GM13977 (cell line): Measurements from ENCODE around the gene ITGA11.

Experiments
- DNase-seq: peaks from one replicate; pipeline ENCODE4 v3.0.0; 2012; ENCODE audit warnings: low spot score
- in situ Hi-C: fragments of 300-500 bp; cut with MboI; formaldehyde crosslinking; loops from one replicate; pipeline ENCODE4 v1.12.0; 2022; ENCODE audit warnings: low sequenced_read_pairs, low pct_unique_long_range_greater_than_20kb, mixed read lengths, inconsistent platforms; ENCODE audit not compliant: unreplicated experiment
- TF ChIP-seq, protein P1 (sequence below): IDR thresholded peaks from 2 replicates; pipeline ENCODE4 v1.5.1; 2012; ENCODE audit warnings: mild to moderate bottlenecking, control low read depth; ENCODE audit not compliant: insufficient read depth; ENCODE audit errors: extremely low read depth, missing control alignments

ITGA11 gene

DNA sequence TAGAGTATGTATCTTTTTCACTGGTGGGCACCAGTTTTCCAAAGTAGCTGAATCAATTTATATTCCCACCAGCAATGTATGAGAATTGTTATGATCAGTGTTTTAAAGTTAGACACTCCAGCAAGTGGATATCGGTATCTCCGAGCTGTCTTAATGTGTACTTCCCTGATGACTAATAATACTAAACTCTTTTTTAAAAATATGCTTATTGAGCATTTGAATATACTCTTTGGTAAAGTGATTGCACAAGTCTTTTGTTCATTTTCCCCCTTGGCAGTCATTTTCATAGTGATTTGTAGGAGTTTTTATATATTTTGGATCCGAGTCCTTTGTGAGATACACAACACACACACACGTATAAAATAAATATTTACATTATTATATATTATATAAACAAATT, 166.9 kb downstream of the ITGA11 start:
- TF ChIP-seq, protein P1, sequence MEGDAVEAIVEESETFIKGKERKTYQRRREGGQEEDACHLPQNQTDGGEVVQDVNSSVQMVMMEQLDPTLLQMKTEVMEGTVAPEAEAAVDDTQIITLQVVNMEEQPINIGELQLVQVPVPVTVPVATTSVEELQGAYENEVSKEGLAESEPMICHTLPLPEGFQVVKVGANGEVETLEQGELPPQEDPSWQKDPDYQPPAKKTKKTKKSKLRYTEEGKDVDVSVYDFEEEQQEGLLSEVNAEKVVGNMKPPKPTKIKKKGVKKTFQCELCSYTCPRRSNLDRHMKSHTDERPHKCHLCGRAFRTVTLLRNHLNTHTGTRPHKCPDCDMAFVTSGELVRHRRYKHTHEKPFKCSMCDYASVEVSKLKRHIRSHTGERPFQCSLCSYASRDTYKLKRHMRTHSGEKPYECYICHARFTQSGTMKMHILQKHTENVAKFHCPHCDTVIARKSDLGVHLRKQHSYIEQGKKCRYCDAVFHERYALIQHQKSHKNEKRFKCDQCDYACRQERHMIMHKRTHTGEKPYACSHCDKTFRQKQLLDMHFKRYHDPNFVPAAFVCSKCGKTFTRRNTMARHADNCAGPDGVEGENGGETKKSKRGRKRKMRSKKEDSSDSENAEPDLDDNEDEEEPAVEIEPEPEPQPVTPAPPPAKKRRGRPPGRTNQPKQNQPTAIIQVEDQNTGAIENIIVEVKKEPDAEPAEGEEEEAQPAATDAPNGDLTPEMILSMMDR = no peak
- in situ Hi-C loops = no loop called here
- no peak for DNase-seq

DNA sequence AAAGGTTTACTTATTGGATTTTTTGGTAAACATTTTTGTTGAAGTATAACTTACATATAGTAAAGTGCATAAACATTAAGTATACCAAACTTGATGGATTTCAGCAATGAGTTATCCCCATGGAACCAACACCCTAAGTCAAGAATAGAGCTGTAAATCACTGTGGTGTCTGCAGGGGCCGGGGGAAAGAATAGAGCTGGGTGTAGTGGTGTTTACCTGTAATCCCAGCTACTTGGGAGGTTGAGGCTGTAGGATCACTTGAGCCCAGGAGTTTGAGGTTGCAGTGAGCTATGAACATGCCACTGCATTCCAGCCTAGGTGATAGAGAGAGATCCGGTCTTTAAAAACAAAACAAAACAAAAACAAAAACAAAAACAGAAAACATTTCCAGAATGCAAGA, 167.7 kb downstream of the ITGA11 start:
- TF ChIP-seq, protein P1 = no peak
- in situ Hi-C loops = no loop called here
- DNase-seq = no peak

DNA sequence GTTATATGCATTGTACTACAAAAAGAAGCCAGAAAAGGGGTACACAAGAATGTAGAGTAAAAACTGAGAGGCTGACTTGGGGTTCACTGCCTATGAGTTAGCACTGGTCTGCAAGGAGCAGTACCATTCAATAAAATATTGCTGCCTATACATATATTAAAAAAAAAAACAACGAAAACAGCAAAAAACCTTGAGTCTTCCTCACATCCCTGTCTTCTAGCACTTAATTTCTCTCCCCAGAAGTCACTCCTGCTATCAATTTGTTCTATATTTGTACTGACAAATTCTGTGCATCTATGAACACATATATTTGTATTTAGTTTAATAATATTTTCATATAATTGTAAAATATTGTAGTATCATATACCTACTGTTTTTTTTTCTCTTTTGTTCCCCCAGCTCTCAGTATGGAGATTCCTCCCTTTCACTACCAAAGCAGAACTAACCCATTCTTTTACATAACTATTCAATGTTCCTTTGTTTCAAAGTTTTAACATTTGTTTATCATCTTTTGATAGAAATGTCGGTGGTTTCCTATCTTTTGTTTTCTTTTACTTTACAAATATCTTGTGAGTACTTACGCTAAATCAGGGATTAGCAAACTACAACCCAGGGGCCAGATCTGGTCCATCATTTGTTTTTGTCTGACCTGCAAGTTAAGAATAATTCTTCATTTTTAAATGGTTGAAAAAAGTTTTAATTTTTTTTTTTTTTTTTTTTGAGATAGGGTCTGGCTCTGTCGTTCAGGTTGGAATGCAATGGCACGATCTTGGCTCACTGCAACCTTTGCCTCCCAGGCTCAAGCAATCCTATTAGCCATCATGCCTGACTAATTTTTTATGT, 169.2 kb downstream of the ITGA11 start:
- TF ChIP-seq, protein P1 = no peak
- no peak for DNase-seq
- in situ Hi-C loops = no loop called here

DNA sequence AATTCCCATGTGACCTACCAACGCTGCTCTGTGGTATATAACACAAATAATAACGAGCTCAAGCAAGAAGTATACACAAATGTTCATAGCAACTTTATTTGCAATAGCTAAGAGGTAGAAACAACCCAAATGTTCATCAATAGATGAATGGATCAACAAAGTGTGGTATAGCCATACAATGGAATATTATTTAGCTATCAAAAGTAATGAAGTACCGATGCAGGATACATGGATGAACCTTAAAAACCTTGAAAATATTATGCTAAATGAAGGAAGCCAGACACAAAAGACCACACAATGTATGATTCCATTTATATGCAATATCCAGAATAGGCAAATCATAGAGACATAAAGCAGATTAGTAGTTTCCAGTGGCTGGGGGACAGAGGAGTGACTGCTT, 170.0 kb downstream of the ITGA11 start:
- no peak for DNase-seq
- in situ Hi-C loops = no loop called here
- TF ChIP-seq, protein P1 = no peak

DNA sequence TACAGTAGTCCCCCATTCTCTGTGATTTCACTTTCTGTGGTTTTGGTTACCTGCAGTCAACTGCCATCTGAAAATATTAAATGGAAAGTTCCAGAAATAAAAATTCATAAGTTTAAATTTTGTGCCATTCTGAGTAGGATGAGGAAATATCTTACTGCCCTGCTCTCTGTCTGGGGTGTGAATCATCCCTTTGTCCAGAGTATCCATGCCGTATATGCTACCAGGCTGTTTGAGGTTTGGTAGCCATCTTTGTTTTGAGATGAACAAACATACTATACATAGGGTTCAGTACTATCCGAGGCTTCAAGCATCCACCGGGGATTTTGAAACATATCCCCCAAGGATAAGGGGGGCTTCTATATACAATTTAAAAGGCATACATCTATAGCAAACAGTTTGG, 170.7 kb downstream of the ITGA11 start:
- in situ Hi-C loops = no loop called here
- TF ChIP-seq, protein P1 = no peak
- DNase-seq = no peak

DNA sequence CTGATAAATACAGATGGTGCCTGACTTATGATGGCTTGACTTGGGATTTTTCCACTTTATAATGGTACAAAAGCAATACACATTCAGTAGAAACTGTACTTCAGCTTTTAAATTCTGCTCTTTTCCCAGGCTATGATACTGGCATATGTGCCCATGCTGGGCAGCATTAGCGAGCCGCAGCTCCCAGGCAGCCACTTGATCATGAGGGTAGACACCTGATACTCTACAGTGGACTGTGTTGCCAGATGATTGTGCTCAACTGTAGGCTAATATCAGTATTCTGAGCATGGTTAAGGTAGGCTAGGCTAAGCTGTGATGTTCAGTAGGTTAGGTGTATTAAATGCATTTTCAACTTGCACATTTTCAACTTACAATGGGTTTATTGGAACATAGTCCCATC, 172.1 kb downstream of the ITGA11 start:
- TF ChIP-seq, protein P1 = no peak
- in situ Hi-C loops = no loop called here
- no peak for DNase-seq
